ENCODE data around the gene SORBS1. TPM values are rescaled to one million over a fixed set of nuclear protein-coding genes. Genes with fewer than 3 reads are reported as not detected.

Gene SORBS1
- total and polyA plus RNA-seq, 4 donors, result 33.2 to 71.3 (median 44.1) TPM

- TF ChIP-seq TAF1 (conservative IDR thresholded peaks at IDR 0.05) (no peak), REST (IDR thresholded peaks at IDR 0.05) (peak; percentile 12), MAX (IDR thresholded peaks at IDR 0.05) (no peak), HNF4A (conservative IDR thresholded peaks at IDR 0.05) (no peak), CTCF (IDR thresholded peaks at IDR 0.05; ENCODE audit: low read depth, low read length, missing input control) (peak; percentile 20)
These were observed 270.5 kb downstream of the SORBS1 start, which contains the start of gene PDLIM1 (continued) for GRCh38 chr10:95290461-95291364.

- TF ChIP-seq HNF4A (conservative IDR thresholded peaks at IDR 0.05) (no peak), GABPA (IDR thresholded peaks at IDR 0.05 in 1 of 2, conservative IDR thresholded peaks at IDR 0.05 in 1 of 2) (no peak), YY1 (IDR thresholded peaks at IDR 0.05) (no peak), FOXA1 (IDR thresholded peaks at IDR 0.05) (no peak), MAX (IDR thresholded peaks at IDR 0.05) (no peak), CTCF (IDR thresholded peaks at IDR 0.05; ENCODE audit: low read depth, low read length, missing input control) (no peak), EGR1 (IDR thresholded peaks at IDR 0.05; ENCODE audit: low read depth in 2 of 2) (no peak), NR2F2 (IDR thresholded peaks at IDR 0.05) (no peak)
- H3K9me3 ChIP-seq (ENCODE audit: control insufficient read depth in 4 of 4, low read length in 3 of 4), result no peaks in the 10 kb centered on the region
- H3K27me3 ChIP-seq (ENCODE audit: control insufficient read depth in 4 of 4, insufficient read depth in 4 of 4, low read length in 3 of 4), result no peaks in the 10 kb centered on the region
- H3K27ac ChIP-seq (ENCODE audit: low read depth in 1 of 2, low read length in 2 of 2), result peak overlapping the region; percentile 92 to 93
- peak overlapping the region; percentile 68 to 83 (median 80) for H3K4me3 ChIP-seq (ENCODE audit: low read depth in 1 of 3, low read length in 3 of 3)
- H3K9ac ChIP-seq (ENCODE audit: low read depth in 1 of 2, low read length in 2 of 2), result peak overlapping the region; percentile 40 to 96
- peaks cover 1 to 28% (median 15%) of the 10 kb centered on the region in 4 donors for H3K4me1 ChIP-seq (ENCODE audit: control insufficient read depth in 4 of 4, insufficient read depth in 4 of 4, low read length in 3 of 4)
- no peaks in the 10 kb centered on the region for H3K36me3 ChIP-seq (ENCODE audit: control insufficient read depth in 4 of 4, insufficient read depth in 3 of 4, low read depth in 1 of 4, low read length in 3 of 4)
- whole genome bisulfite sequencing, result 15% methylated on average over 14 of the region's 14 CpGs
- DNase-seq (ENCODE audit: low spot score), result no peak
These were observed 271.2 kb downstream of the SORBS1 start for GRCh38 chr10:95289921-95290421.

Data from liver (tissue), 9 donors.